Stimulated activated CD8-positive, alpha-beta memory T cell treated with anti-CD3 and anti-CD28 coated beads, Interleukin-12 subunit alpha, Interleukin-12 subunit beta, amount 100 ng/mL, for 1 hour (primary cell): Measurements from ENCODE around the gene EP400.
"Not testable (repeated sequence)": the region's sequence is repeated elsewhere in the genome, so short reads cannot be mapped to it uniquely, and the experiment has no call there.

Experiments
- DNase-seq: peaks from one replicate; pipeline ENCODE4 v3.0.0-alpha.2; 2020; ENCODE audit warnings: low read depth

The EP400 gene

GRCh38 chr12:131948713-131949430 is 870 bp upstream of the EP400 start:
- not testable (repeated sequence) for DNase-seq

GRCh38 chr12:131950182-131950913 is 606 bp downstream of the EP400 start:
- peak; percentile 12 for DNase-seq

- DNase-seq, result not testable (repeated sequence)
Observed at GRCh38 chr12:131953810-131954209, 4.1 kb downstream of the EP400 start.

- not testable (repeated sequence) for DNase-seq
Observed at GRCh38 chr12:131954460-131954859, 4.7 kb downstream of the EP400 start.

GRCh38 chr12:131959116-131959515 is 9.4 kb downstream of the EP400 start:
- DNase-seq, result no peak

GRCh38 chr12:131959641-131960589 is 10.2 kb downstream of the EP400 start:
- no peak for DNase-seq

GRCh38 chr12:131960590-131961325 is 11.0 kb downstream of the EP400 start:
- not testable (repeated sequence) for DNase-seq

GRCh38 chr12:131961328-131961727 is 11.6 kb downstream of the EP400 start:
- DNase-seq, result not testable (repeated sequence)

- no peak for DNase-seq
Observed at GRCh38 chr12:131962069-131962468, 12.3 kb downstream of the EP400 start.

- no peak for DNase-seq
Observed at GRCh38 chr12:131963381-131963780, 13.6 kb downstream of the EP400 start.

GRCh38 chr12:131965073-131965472 is 15.3 kb downstream of the EP400 start:
- DNase-seq, result no peak

- no peak for DNase-seq
Observed at GRCh38 chr12:131971226-131971625, 21.5 kb downstream of the EP400 start.

- no peak for DNase-seq
Observed at GRCh38 chr12:131975228-131975627, 25.5 kb downstream of the EP400 start.

GRCh38 chr12:131979606-131980005 is 29.9 kb downstream of the EP400 start:
- DNase-seq, result no peak

- DNase-seq, result no peak
Observed at GRCh38 chr12:131980263-131980662, 30.5 kb downstream of the EP400 start.

- no peak for DNase-seq
Observed at GRCh38 chr12:131981388-131981787, 31.6 kb downstream of the EP400 start.

- DNase-seq, result no peak
Observed at GRCh38 chr12:131982041-131982440, 32.3 kb downstream of the EP400 start.

GRCh38 chr12:131983026-131983425 is 33.3 kb downstream of the EP400 start:
- no peak for DNase-seq

- DNase-seq, result no peak
Observed at GRCh38 chr12:131983554-131983953, 33.8 kb downstream of the EP400 start.

- no peak for DNase-seq
Observed at GRCh38 chr12:131984334-131984733, 34.6 kb downstream of the EP400 start.

GRCh38 chr12:131985510-131985875 is 35.8 kb downstream of the EP400 start:
- not testable (repeated sequence) for DNase-seq

GRCh38 chr12:131986361-131986760 is 36.6 kb downstream of the EP400 start:
- no peak for DNase-seq
